ENCODE data around the gene ALDH3B1. TPM values are rescaled to one million over a fixed set of nuclear protein-coding genes. Genes with fewer than 3 reads are reported as not detected.

Gene ALDH3B1
- total RNA-seq, 1 experiment from 2014 or later = 41.6 TPM

- DNase-seq = no peak
- Mint-ChIP-seq H3K4me3 (ENCODE audit: low read depth, unreplicated experiment) (peak overlapping the region; percentile 4), H3K4me1 (ENCODE audit: low read depth, unreplicated experiment) (peaks cover 87% of the 10 kb centered on the region), H3K27ac (ENCODE audit: unreplicated experiment) (peak overlapping the region; percentile 97), H3K36me3 (ENCODE audit: insufficient read depth, unreplicated experiment) (peaks cover 83% of the 10 kb centered on the region), H3K9me3 (ENCODE audit: low read depth, unreplicated experiment) (no peaks in the 10 kb centered on the region), H3K27me3 (ENCODE audit: unreplicated experiment) (no peaks in the 10 kb centered on the region)
- TF ChIP-seq CTCF (IDR thresholded peaks at IDR 0.05; ENCODE audit: unreplicated experiment) = no peak
- intact Hi-C loops (cut with micrococcal nuclease; ENCODE audit: unreplicated experiment) = no loop called here
- no TSS peak for BruUV-seq (replicated peaks)
- CTCF ChIA-PET = no interaction called here
Measured at GRCh38 chr11:68016161-68016903, 6.2 kb downstream of the ALDH3B1 start.

- BruUV-seq (replicated peaks) = no TSS peak
- peak; percentile 51 for DNase-seq
- TF ChIP-seq CTCF (IDR thresholded peaks at IDR 0.05; ENCODE audit: unreplicated experiment) = no peak
- Mint-ChIP-seq H3K27ac (ENCODE audit: unreplicated experiment) (peak overlapping the region; percentile 25), H3K4me1 (ENCODE audit: low read depth, unreplicated experiment) (peaks cover 79% of the 10 kb centered on the region), H3K27me3 (ENCODE audit: unreplicated experiment) (no peaks in the 10 kb centered on the region), H3K4me3 (ENCODE audit: low read depth, unreplicated experiment) (peak overlapping the region; percentile 51), H3K9me3 (ENCODE audit: low read depth, unreplicated experiment) (no peaks in the 10 kb centered on the region), H3K36me3 (ENCODE audit: insufficient read depth, unreplicated experiment) (peaks cover 83% of the 10 kb centered on the region)
- intact Hi-C loops (cut with micrococcal nuclease; ENCODE audit: unreplicated experiment) = no loop called here
- CTCF ChIA-PET = no interaction called here
Measured at GRCh38 chr11:68016904-68017817, 7.0 kb downstream of the ALDH3B1 start.

GRCh38 chr11:68017980-68018729 is 8.0 kb downstream of the ALDH3B1 start:
- TF ChIP-seq CTCF (IDR thresholded peaks at IDR 0.05; ENCODE audit: unreplicated experiment) = no peak
- BruUV-seq (replicated peaks) = no TSS peak
- H3K4me1 Mint-ChIP-seq (ENCODE audit: low read depth, unreplicated experiment) = peaks cover 69% of the 10 kb centered on the region
- peak overlapping the region; percentile 25 for H3K27ac Mint-ChIP-seq (ENCODE audit: unreplicated experiment)
- DNase-seq = no peak
- peak overlapping the region; percentile 51 for H3K4me3 Mint-ChIP-seq (ENCODE audit: low read depth, unreplicated experiment)
- H3K27me3 Mint-ChIP-seq (ENCODE audit: unreplicated experiment) = no peaks in the 10 kb centered on the region
- no peaks in the 10 kb centered on the region for H3K9me3 Mint-ChIP-seq (ENCODE audit: low read depth, unreplicated experiment)
- CTCF ChIA-PET = no interaction called here
- intact Hi-C loops (cut with micrococcal nuclease; ENCODE audit: unreplicated experiment) = no loop called here
- peaks cover 75% of the 10 kb centered on the region for H3K36me3 Mint-ChIP-seq (ENCODE audit: insufficient read depth, unreplicated experiment)

- Mint-ChIP-seq H3K4me1 (ENCODE audit: low read depth, unreplicated experiment) (peaks cover 63% of the 10 kb centered on the region), H3K27ac (ENCODE audit: unreplicated experiment) (peak overlapping the region; percentile 33), H3K4me3 (ENCODE audit: low read depth, unreplicated experiment) (no peak overlapping the region), H3K36me3 (ENCODE audit: insufficient read depth, unreplicated experiment) (peaks cover 69% of the 10 kb centered on the region), H3K27me3 (ENCODE audit: unreplicated experiment) (no peaks in the 10 kb centered on the region), H3K9me3 (ENCODE audit: low read depth, unreplicated experiment) (no peaks in the 10 kb centered on the region)
- DNase-seq = no peak
- TF ChIP-seq CTCF (IDR thresholded peaks at IDR 0.05; ENCODE audit: unreplicated experiment) = no peak
- CTCF ChIA-PET = no interaction called here
- intact Hi-C loops (cut with micrococcal nuclease; ENCODE audit: unreplicated experiment) = no loop called here
- BruUV-seq (replicated peaks) = no TSS peak
Measured at GRCh38 chr11:68018730-68019190, 8.6 kb downstream of the ALDH3B1 start.

Measured in Calu3 (cell line).